Activated CD8-positive, alpha-beta memory T cell treated with anti-CD3 and anti-CD28 coated beads for 24 hours (primary cell): ENCODE data around the gene BLVRB.
A peak's percentile ranks its signal among the peaks of the same experiment; 100 is the strongest.
"Not testable (repeated sequence)": the region's sequence is repeated elsewhere in the genome, so short reads cannot be mapped to it uniquely, and the experiment has no call there.

Experiments
- DNase-seq: peaks from one replicate; pipeline ENCODE4 v3.0.0-alpha.2; 2020

BLVRB gene

GRCh38 chr19:40475878-40476644 lies 10.5 kb upstream of the BLVRB start:
- DNase-seq = not testable (repeated sequence)

GRCh38 chr19:40474737-40475136 lies 9.2 kb upstream of the BLVRB start:
- DNase-seq = no peak

GRCh38 chr19:40472516-40472915 lies 7.0 kb upstream of the BLVRB start:
- no peak for DNase-seq

- DNase-seq = no peak
Measured at GRCh38 chr19:40471111-40471510, 5.6 kb upstream of the BLVRB start.

GRCh38 chr19:40469011-40469410 lies 3.5 kb upstream of the BLVRB start:
- no peak for DNase-seq

DNA sequence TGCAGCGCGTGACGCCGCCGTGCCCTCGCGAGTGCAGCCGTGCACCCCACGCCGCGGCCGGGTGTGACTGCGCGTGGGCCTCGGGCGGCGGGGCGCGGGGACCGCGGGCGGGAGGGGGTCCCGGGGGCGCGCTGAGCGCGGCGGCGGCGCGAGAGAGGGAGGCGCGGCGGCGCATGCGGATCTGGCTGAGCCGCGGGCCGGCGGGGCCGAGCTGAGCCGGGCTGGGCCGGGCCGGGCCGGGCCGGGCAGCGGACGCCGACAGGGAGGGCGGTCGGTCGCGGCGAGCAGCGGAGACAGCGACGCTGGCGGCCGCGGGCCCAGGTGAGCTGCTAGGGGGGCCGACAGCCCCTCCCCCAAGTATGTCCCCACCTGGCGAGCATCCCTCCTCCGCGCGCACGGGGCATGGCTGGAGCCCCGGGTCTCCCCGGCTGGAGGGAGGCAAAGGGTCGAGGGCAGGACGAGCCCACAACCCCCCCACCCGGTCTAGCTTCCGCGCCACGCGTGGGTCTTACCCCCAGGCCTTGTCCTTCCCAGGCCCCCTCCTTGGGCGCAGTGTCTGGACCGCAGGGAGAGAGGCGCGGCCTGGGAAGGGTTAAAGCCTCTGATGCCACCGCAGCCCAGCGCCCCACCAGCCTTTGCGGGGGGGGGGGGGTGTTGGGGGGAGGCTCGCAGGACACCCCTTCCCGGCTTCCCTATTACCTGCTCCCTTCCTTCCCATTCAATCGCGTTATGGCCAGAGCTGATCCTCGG lies 1.6 kb upstream of the BLVRB start, which contains the start of gene SPTBN4:
SPTBN4 (plus strand) TSS at position 17 of the 750 bp plus-strand sequence. CDS start 5,621 bp downstream, outside the sequence.
- DNase-seq = peak; percentile 65

GRCh38 chr19:40466219-40466984 lies 857 bp upstream of the BLVRB start:
- no peak for DNase-seq

DNA sequence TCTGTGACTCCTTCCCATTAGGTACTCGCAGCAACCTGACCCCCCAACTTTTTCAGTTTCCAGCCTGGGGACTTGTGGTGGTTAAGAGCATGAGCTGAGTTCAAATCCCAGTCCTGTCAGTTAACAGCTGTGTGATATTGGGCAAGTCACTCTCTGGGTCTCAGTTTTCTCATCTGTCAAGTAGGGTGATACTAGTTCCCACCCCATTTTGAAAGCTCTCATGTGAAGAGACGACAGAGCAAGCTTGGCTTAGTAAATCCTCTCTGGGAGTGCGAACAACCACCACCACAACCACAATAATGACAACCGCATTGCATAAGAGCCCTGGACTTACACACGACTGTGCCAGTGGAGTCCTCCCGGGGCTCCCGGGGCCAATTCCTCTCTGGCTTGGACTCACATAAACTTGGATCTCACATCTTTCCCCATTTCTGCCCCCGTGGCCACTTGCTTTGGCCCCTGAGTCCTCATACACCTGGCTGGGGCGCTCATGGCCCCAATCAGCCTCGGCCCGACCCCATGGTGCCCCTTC lies 454 bp downstream of the BLVRB start:
- DNase-seq = peak; percentile 63

GRCh38 chr19:40464059-40465024 lies 1.2 kb downstream of the BLVRB start:
- DNase-seq = peak; percentile 89

- DNase-seq = not testable (repeated sequence)
Measured at GRCh38 chr19:40463587-40464037, 1.9 kb downstream of the BLVRB start.

DNA sequence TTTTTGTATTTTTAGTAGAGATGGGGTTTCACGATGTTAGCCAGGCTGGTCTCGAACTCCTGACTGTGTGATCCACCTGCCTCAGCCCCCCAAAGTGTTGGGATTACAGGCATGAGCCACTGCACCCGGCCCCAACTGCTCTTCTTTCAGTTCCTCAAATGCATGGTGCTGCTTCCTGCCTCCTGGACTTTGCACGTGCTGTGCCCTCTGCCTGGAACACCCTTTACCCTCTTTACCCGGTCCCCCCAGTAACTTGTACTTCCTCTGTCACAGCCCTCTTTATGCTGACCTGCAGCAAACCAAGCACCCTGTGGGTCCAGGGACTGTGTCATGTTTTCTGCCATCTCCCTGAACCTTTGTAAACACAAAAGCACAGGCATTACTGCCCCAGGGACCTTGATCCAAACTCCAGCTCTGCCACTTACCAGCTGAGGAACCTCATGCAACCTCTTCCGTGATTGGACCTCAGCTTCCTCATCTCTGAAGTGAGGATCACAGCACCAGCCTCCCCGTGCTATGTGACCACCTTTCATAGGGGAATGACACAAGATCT lies 3.8 kb downstream of the BLVRB start:
- DNase-seq = no peak

DNA sequence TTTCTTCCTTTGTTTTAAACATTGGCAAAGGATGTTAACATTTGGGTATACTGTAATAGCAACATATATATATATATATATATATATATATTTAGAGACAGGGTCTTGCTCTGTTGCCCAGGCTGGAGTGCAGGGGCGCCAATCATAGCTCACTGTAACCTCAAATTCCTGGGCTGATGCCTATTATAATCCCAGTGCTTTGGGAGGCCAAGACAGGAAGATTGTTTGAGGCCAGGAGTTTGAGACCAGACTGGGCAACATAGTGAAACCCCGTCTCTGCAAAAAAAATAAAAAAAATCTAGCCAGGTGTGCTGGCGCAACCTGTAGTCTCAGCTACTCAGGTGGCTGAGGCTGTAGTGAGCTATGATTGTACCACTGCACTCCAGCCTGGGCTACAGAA lies 5.4 kb downstream of the BLVRB start:
- no peak for DNase-seq

- no peak for DNase-seq
Measured at GRCh38 chr19:40458597-40458974, 7.0 kb downstream of the BLVRB start.

- no peak for DNase-seq
Measured at GRCh38 chr19:40457953-40458596, 7.5 kb downstream of the BLVRB start.

- no peak for DNase-seq
Measured at GRCh38 chr19:40457048-40457447, 8.5 kb downstream of the BLVRB start.

- not testable (repeated sequence) for DNase-seq
Measured at GRCh38 chr19:40453943-40454342, 11.6 kb downstream of the BLVRB start.

DNA sequence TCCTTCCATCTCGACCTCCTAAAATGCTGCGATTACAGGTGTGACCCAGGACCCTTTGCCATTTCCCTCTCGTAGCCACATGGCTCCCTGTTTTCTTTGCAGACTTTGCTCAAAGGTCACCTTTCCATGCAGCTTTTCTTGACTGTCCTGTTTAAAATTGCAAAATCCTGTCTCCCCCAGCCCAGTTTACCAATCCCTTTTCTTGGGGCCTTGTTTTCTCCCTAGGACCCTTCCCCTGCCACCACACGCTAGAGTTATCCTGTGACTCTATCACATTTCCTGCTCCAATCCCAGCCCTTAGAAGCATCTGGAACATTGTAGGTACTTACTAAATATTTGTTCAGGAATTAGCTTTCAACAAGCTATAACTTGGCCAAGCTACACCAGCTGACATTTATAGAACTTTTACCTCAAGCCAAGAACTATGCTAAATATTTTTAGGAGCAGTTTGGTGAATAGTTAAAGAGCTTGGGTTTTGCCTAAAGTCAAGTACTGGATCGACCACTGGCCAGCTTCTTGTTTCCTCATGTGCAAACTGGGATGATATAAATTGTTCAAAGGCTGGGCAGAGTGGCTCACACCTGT lies 12.3 kb downstream of the BLVRB start:
- no peak for DNase-seq

GRCh38 chr19:40452016-40452415 lies 13.5 kb downstream of the BLVRB start:
- no peak for DNase-seq

- no peak for DNase-seq
Measured at GRCh38 chr19:40450664-40451063, 14.9 kb downstream of the BLVRB start.

DNA sequence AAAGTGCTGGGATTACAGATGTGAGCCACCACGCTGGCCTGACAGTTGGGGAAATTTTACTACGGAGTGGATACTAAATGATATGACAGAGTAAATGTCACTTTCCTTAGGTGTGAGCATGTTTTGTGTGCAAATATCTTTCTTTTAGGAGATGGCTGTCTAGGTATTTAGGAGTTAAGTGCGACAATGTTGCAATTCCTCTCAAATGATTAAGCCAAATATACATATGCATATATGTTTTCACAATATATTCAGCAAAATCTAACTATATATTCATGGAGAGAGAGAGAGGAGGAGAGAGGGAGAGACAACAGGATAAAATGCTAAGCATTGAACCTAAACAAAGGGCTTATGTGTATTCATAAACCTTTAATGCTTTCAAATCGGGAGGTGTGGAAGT lies 16.0 kb downstream of the BLVRB start:
- DNase-seq = no peak
